Measurements from ENCODE around the gene TANGO2.

TANGO2 gene

GRCh38 chr22:20020533-20021195, at the start of gene TANGO2:
Gene TANGO2 (plus strand): TSS chr22:20021110. CDS start chr22:20036799, 15,689 bp downstream.
- peak; percentile 78 for DNase-seq (ENCODE audit: low read depth)

- no peak for DNase-seq (ENCODE audit: low read depth)
Measured at GRCh38 chr22:19971276-19972124, 49.4 kb upstream of the TANGO2 start.

- DNase-seq (ENCODE audit: low read depth) = no peak
Measured at GRCh38 chr22:19972251-19972650, 48.7 kb upstream of the TANGO2 start.

- DNase-seq (ENCODE audit: low read depth) = no peak
Measured at GRCh38 chr22:19972652-19973550, 48.0 kb upstream of the TANGO2 start.

GRCh38 chr22:19973551-19974267, 47.2 kb upstream of the TANGO2 start:
- DNase-seq (ENCODE audit: low read depth) = no peak

- DNase-seq (ENCODE audit: low read depth) = no peak
Measured at GRCh38 chr22:19974268-19974861, 46.5 kb upstream of the TANGO2 start.

- no peak for DNase-seq (ENCODE audit: low read depth)
Measured at GRCh38 chr22:19974935-19975706, 45.8 kb upstream of the TANGO2 start.

GRCh38 chr22:19975707-19976035, 45.2 kb upstream of the TANGO2 start:
- DNase-seq (ENCODE audit: low read depth) = no peak

GRCh38 chr22:19976671-19977070, 44.2 kb upstream of the TANGO2 start:
- no peak for DNase-seq (ENCODE audit: low read depth)

- no peak for DNase-seq (ENCODE audit: low read depth)
Measured at GRCh38 chr22:19977296-19978243, 43.3 kb upstream of the TANGO2 start.

GRCh38 chr22:19978748-19979147, 42.2 kb upstream of the TANGO2 start:
- no peak for DNase-seq (ENCODE audit: low read depth)

GRCh38 chr22:19979712-19980493, 41.0 kb upstream of the TANGO2 start:
- DNase-seq (ENCODE audit: low read depth) = no peak

- DNase-seq (ENCODE audit: low read depth) = no peak
Measured at GRCh38 chr22:19980766-19981165, 40.1 kb upstream of the TANGO2 start.

GRCh38 chr22:19981171-19981960, 39.5 kb upstream of the TANGO2 start:
- DNase-seq (ENCODE audit: low read depth) = no peak

GRCh38 chr22:19981961-19982920, 38.7 kb upstream of the TANGO2 start:
- DNase-seq (ENCODE audit: low read depth) = no peak

- DNase-seq (ENCODE audit: low read depth) = no peak
Measured at GRCh38 chr22:19982991-19983578, 37.8 kb upstream of the TANGO2 start.

Measured in stimulated activated CD8-positive, alpha-beta memory T cell treated with anti-CD3 and anti-CD28 coated beads, Interleukin-15, amount 100 ng/mL, for 1 hour (primary cell).